ACHN (cell line): ENCODE results near the gene FBF1.

Source experiments
- DNase-seq: peaks from one replicate; pipeline ENCODE4 v3.0.0-alpha.2; 2015
- in situ Hi-C: cut with HindIII; loops from 2 replicates; pipeline ENCODE4 v1.10.0; 2017; ENCODE audit warnings: low sequenced_read_pairs, low pct_ligation_motif_present, low pct_unique_long_range_greater_than_20kb

FBF1 gene

GRCh38 chr17:75922173-75922961, 18.5 kb downstream of the FBF1 start:
- in situ Hi-C loops, result no loop called here

GRCh38 chr17:75921596-75921995, 19.2 kb downstream of the FBF1 start:
- in situ Hi-C loops, result no loop called here
- no peak for DNase-seq

More at GRCh38 chr17:75922173-75922961, 18.5 kb downstream of the FBF1 start:
- no peak for DNase-seq

- no peak for DNase-seq
- in situ Hi-C loops, result no loop called here
Measured at GRCh38 chr17:75920045-75920560, 20.7 kb downstream of the FBF1 start.

GRCh38 chr17:75919611-75920010, 21.2 kb downstream of the FBF1 start:
- in situ Hi-C loops, result no loop called here
- no peak for DNase-seq

- DNase-seq, result no peak
- in situ Hi-C loops, result no loop called here
Measured at GRCh38 chr17:75917917-75918445, 22.9 kb downstream of the FBF1 start.

- in situ Hi-C loops, result no loop called here
- DNase-seq, result no peak
Measured at GRCh38 chr17:75917141-75917916, 23.5 kb downstream of the FBF1 start.

- in situ Hi-C loops, result no loop called here
- no peak for DNase-seq
Measured at GRCh38 chr17:75915268-75915667, 25.6 kb downstream of the FBF1 start.

- no peak for DNase-seq
- in situ Hi-C loops, result no loop called here
Measured at GRCh38 chr17:75914643-75915267, 26.1 kb downstream of the FBF1 start.

- in situ Hi-C loops, result no loop called here
- no peak for DNase-seq
Measured at GRCh38 chr17:75913537-75914210, 27.2 kb downstream of the FBF1 start.

GRCh38 chr17:75910699-75911098, 30.1 kb downstream of the FBF1 start:
- no peak for DNase-seq
- in situ Hi-C loops, result no loop called here

- DNase-seq, result no peak
- in situ Hi-C loops, result no loop called here
Measured at GRCh38 chr17:75909812-75910274, 31.0 kb downstream of the FBF1 start.

- in situ Hi-C loops, result no loop called here
- DNase-seq, result no peak
Measured at GRCh38 chr17:75909051-75909811, 31.6 kb downstream of the FBF1 start.

- in situ Hi-C loops, result no loop called here
- DNase-seq, result no peak
Measured at GRCh38 chr17:75908201-75908600, 32.6 kb downstream of the FBF1 start.

GRCh38 chr17:75906143-75906884, 34.5 kb downstream of the FBF1 start:
- in situ Hi-C loops, result no loop called here
- no peak for DNase-seq

- in situ Hi-C loops, result no loop called here
- peak; percentile 96 for DNase-seq
Measured at GRCh38 chr17:75904749-75905521, 35.9 kb downstream of the FBF1 start, which contains the start of gene MRPL38. Gene MRPL38, minus strand, starts transcription at chr17:75904884. Its CDS starts 9 bp downstream, at chr17:75904875.

- DNase-seq, result peak; percentile 73
Measured at GRCh38 chr17:75902406-75902805, 38.4 kb downstream of the FBF1 start.

More at GRCh38 chr17:75902406-75902805, 38.4 kb downstream of the FBF1 start:
- in situ Hi-C loops, result no loop called here
